H1 (cell line): ENCODE measurements around the gene MIA2. TPM values are rescaled to one million over a fixed set of nuclear protein-coding genes. Genes with fewer than 3 reads are reported as not detected.

Experiments
- CTCF ChIA-PET: fragments of 300-600 bp; sonication (Branson Sonifier 250); formaldehyde crosslinking; loops from one replicate; lab custom pipeline; 2021; ENCODE audit not compliant: partially characterized antibody; lab: Charles Lee
- POLR2A ChIA-PET: fragments of 300-600 bp; sonication (Branson Sonifier 250); formaldehyde crosslinking; loops from one replicate; lab custom pipeline; 2021; ENCODE audit warnings: inconsistent platforms; ENCODE audit not compliant: partially characterized antibody; lab: Charles Lee
- DNase-seq, 2 experiments: peaks; one replicate each; pipeline versions ENCODE4 v3.0.0 to v3.0.0-alpha.2; 2010 to 2022; ENCODE audit warnings: low spot score in 2 of 2, low read depth in 1 of 2, mixed read lengths in 1 of 2
- FAIRE-seq: peaks from 2 replicates; lab custom pipeline; 2011; peaks lifted over from hg19 to GRCh38; lab: Jason Lieb, UNC
- H2AFZ ChIP-seq: 2 replicates; pipeline ENCODE4 v1.8.1; 2012; ENCODE audit warnings: low read length, inconsistent platforms
- H2AK5ac ChIP-seq: 2 replicates; pipeline ENCODE4 v1.6.1; 2013; ENCODE audit warnings: low read depth, low read length
- H2BK120ac ChIP-seq: replicated peaks from 2 replicates; pipeline ENCODE3; 2013; ENCODE audit warnings: low read depth, low read length, inconsistent platforms
- H2BK12ac ChIP-seq: 2 replicates; pipeline ENCODE4 v1.6.1; 2013; ENCODE audit warnings: low read depth, low read length
- H2BK15ac ChIP-seq: 2 replicates; pipeline ENCODE4 v1.6.1; 2013; ENCODE audit warnings: low read length
- H2BK20ac ChIP-seq: 2 replicates; pipeline ENCODE4 v1.6.1; 2013; ENCODE audit warnings: low read length
- H2BK5ac ChIP-seq: 2 replicates; pipeline ENCODE4 v1.6.1; 2013; ENCODE audit warnings: low read depth, low read length
- H3K14ac ChIP-seq: 2 replicates; pipeline ENCODE4 v1.6.1; 2013; ENCODE audit warnings: inconsistent platforms; ENCODE audit not compliant: insufficient read length
- H3K18ac ChIP-seq: 2 replicates; pipeline ENCODE4 v1.6.1; 2013; ENCODE audit warnings: low read length; ENCODE audit errors: extremely low read depth
- H3K23ac ChIP-seq: 2 replicates; pipeline ENCODE4 v1.6.1; 2013; ENCODE audit warnings: inconsistent platforms; ENCODE audit not compliant: insufficient read length
- H3K23me2 ChIP-seq: 2 replicates; pipeline ENCODE4 v1.6.1; 2013; ENCODE audit warnings: low read depth, low read length
- H3K27ac ChIP-seq: 2 replicates; pipeline ENCODE4 v1.6.1; 2011; ENCODE audit warnings: low read depth, low read length, inconsistent platforms
- H3K27me3 ChIP-seq, 4 experiments: replicated peaks in 1 of 4; 1 replicate in 1 of 4; 2 replicates in 3 of 4; pipeline versions ENCODE4 v1.6.1 to v1.8.1; 2011 to 2013; ENCODE audit warnings: low read length in 3 of 4, mild to moderate bottlenecking in 3 of 4, inconsistent platforms in 2 of 4, mixed read lengths in 2 of 4, moderate library complexity in 1 of 4; ENCODE audit not compliant: control insufficient read depth in 3 of 4, insufficient read depth in 3 of 4; ENCODE audit errors: extremely low read depth in 1 of 4
- H3K36me3 ChIP-seq, 4 experiments: 2 replicates each; pipeline versions ENCODE4 v1.6.1 to v1.8.1; 2011 to 2013; ENCODE audit warnings: mild to moderate bottlenecking in 4 of 4, low read length in 3 of 4, moderate library complexity in 2 of 4, control low read depth in 1 of 4, inconsistent platforms in 1 of 4; ENCODE audit not compliant: insufficient read depth in 4 of 4, control insufficient read depth in 2 of 4
- H3K4ac ChIP-seq: replicated peaks from 2 replicates; pipeline ENCODE3; 2013; ENCODE audit warnings: low read length, low read depth, mixed read lengths, inconsistent platforms; ENCODE audit not compliant: insufficient read length
- H3K4me1 ChIP-seq, 4 experiments: replicated peaks in 1 of 4; 1 replicate in 1 of 4; 2 replicates in 3 of 4; pipeline versions ENCODE4 v1.6.1 to v1.8.1; 2011 to 2013; ENCODE audit warnings: low read length in 3 of 4, inconsistent platforms in 2 of 4, mixed read lengths in 1 of 4; ENCODE audit not compliant: insufficient read depth in 4 of 4, control insufficient read depth in 3 of 4
- H3K4me2 ChIP-seq, 2 experiments: 2 replicates each; pipeline versions ENCODE4 v1.6.1 to v1.8.1; 2011 to 2013; ENCODE audit warnings: low read depth in 2 of 2, low read length in 2 of 2, control low read depth in 1 of 2, inconsistent platforms in 1 of 2, mild to moderate bottlenecking in 1 of 2; ENCODE audit not compliant: insufficient read depth in 1 of 2
- H3K4me3 ChIP-seq, 4 experiments: fragments of 200-600, 300-600 bp in 1 of 4; sonication (generic), shearing (Covaris generic), sonication (Bioruptor Twin) in 1 of 4; 2 replicates each; pipeline versions ENCODE4 v1.5.1 to v1.8.1; 2011 to 2016; ENCODE audit warnings: low read length in 4 of 4, low read depth in 3 of 4, control low read depth in 2 of 4, inconsistent platforms in 2 of 4, mild to moderate bottlenecking in 2 of 4, mixed read lengths in 1 of 4, moderate library complexity in 1 of 4; ENCODE audit not compliant: insufficient read depth in 2 of 4; ENCODE audit errors: extremely low read depth in 1 of 4
- H3K56ac ChIP-seq: replicated peaks from 2 replicates; pipeline ENCODE3; 2013; ENCODE audit warnings: low read depth, mild to moderate bottlenecking, mixed read lengths, low read length, inconsistent platforms; ENCODE audit not compliant: insufficient read length
- H3K79me1 ChIP-seq: 2 replicates; pipeline ENCODE4 v1.6.1; 2013; ENCODE audit warnings: low read depth, low read length, control low read depth
- H3K79me2 ChIP-seq, 2 experiments: 2 replicates each; pipeline versions ENCODE4 v1.6.1 to v1.8.1; 2012 to 2013; ENCODE audit warnings: low read length in 2 of 2, mild to moderate bottlenecking in 2 of 2, inconsistent platforms in 1 of 2; ENCODE audit not compliant: insufficient read depth in 2 of 2, control insufficient read depth in 1 of 2
- H3K9ac ChIP-seq, 4 experiments: replicated peaks in 1 of 4; 1 replicate in 1 of 4; 2 replicates in 3 of 4; pipeline versions ENCODE4 v1.6.1 to v1.8.1; 2011 to 2013; ENCODE audit warnings: low read depth in 3 of 4, low read length in 3 of 4, control low read depth in 2 of 4, mild to moderate bottlenecking in 2 of 4, moderate library complexity in 2 of 4, inconsistent platforms in 1 of 4; ENCODE audit errors: extremely low read depth in 1 of 4
- H3K9me3 ChIP-seq, 2 experiments: 2 replicates each; pipeline versions ENCODE4 v1.6.1 to v1.8.1; 2012 to 2013; ENCODE audit warnings: mild to moderate bottlenecking in 2 of 2, moderate library complexity in 2 of 2, control low read depth in 1 of 2, inconsistent platforms in 1 of 2, low read depth in 1 of 2, low read length in 1 of 2, mixed read lengths in 1 of 2; ENCODE audit not compliant: insufficient read depth in 2 of 2
- H4K20me1 ChIP-seq, 2 experiments: replicated peaks in 1 of 2; 2 replicates each; pipeline versions ENCODE3 to v1.8.1; 2011 to 2013; ENCODE audit warnings: inconsistent platforms in 2 of 2, low read length in 2 of 2, mild to moderate bottlenecking in 1 of 2; ENCODE audit not compliant: insufficient read depth in 2 of 2, control insufficient read depth in 1 of 2
- H4K5ac ChIP-seq: 2 replicates; pipeline ENCODE4 v1.6.1; 2013; ENCODE audit warnings: low read length, low read depth, mixed read lengths, inconsistent platforms; ENCODE audit not compliant: insufficient read length
- H4K8ac ChIP-seq: 2 replicates; pipeline ENCODE4 v1.8.0; 2013; ENCODE audit warnings: mild to moderate bottlenecking, moderate library complexity, low read length, inconsistent platforms; ENCODE audit not compliant: insufficient read depth; ENCODE audit errors: extremely low read depth
- H4K91ac ChIP-seq: replicated peaks from 2 replicates; pipeline ENCODE3; 2013; ENCODE audit warnings: low read length, mixed read lengths, inconsistent platforms; ENCODE audit not compliant: insufficient read length
- BCL11A ChIP-seq, 2 experiments: IDR thresholded peaks; one replicate each; pipeline ENCODE4 v1.6.1; 2011; ENCODE audit warnings: low read depth in 2 of 2, low read length in 2 of 2, mild to moderate bottlenecking in 2 of 2
- BRCA1 ChIP-seq: IDR thresholded peaks from 2 replicates; pipeline ENCODE4 v1.6.1; 2012; ENCODE audit warnings: low read depth, low read length, improper control_type of control experiment
- CHD1 ChIP-seq: IDR thresholded peaks from 2 replicates; pipeline ENCODE4 v1.6.1; 2012; ENCODE audit warnings: low read depth, low read length, improper control_type of control experiment
- CHD2 ChIP-seq: IDR thresholded peaks from 2 replicates; pipeline ENCODE4 v1.6.1; 2012; ENCODE audit warnings: low read length, improper control_type of control experiment
- KDM4A ChIP-seq: IDR thresholded peaks from one replicate; pipeline ENCODE4 v1.7.1; 2012; ENCODE audit warnings: low read depth, mild to moderate bottlenecking, moderate library complexity, low read length, inconsistent platforms; ENCODE audit not compliant: severe bottlenecking
- NANOG ChIP-seq: IDR thresholded peaks from 2 replicates; pipeline ENCODE4 v1.6.1; 2011; ENCODE audit warnings: low read length, low read depth, mild to moderate bottlenecking, inconsistent platforms; ENCODE audit not compliant: insufficient read depth, poor library complexity, severe bottlenecking
- TBP ChIP-seq: IDR thresholded peaks from 2 replicates; pipeline ENCODE4 v1.6.1; 2011; ENCODE audit warnings: low read depth, low read length, improper control_type of control experiment
- polyA plus RNA-seq, 7 experiments: library from polyadenylated mRNA; depleted of rRNA in 3 of 7; stranded (reverse) in 5 of 7; unstranded in 2 of 7; fragments of >200 nt in 5 of 7; fragments of 200-250 nt in 2 of 7; gene quantifications; 1 replicate in 5 of 7; 2 replicates in 1 of 7; 4 replicates in 1 of 7; pipeline versions ENCODE4 v1.2.1 to v1.2.3, GENCODE V29; 2011 to 2013; ENCODE audit warnings: missing spikeins in 2 of 7, mixed read lengths in 2 of 7
- total RNA-seq: library from RNA; stranded (reverse); fragmentation: NEBNext Ultra II Directional; extraction: Animal tissue kit (Norgen Biotek cat#: 25700); gene quantifications from 2 replicates; pipeline ENCODE4 v1.2.1, GENCODE V29; 2021
- TF ChIP-seq, protein P1 (sequence below): IDR thresholded peaks from 2 replicates; pipeline ENCODE4 v1.6.1; 2012; ENCODE audit warnings: inconsistent platforms

MIA2 gene
- total and polyA plus RNA-seq, 2 of the 8 experiments (the other 6 are each of a cell fraction or from before 2014, with no cell fraction given) = 10.1 to 15.0 TPM

- Histone ChIP-seq H4K91ac (no peak overlapping the region), H2BK5ac (no peak overlapping the region), H3K23ac (no peak overlapping the region), H3K4me2 (no peak overlapping the region), H2BK120ac (no peak overlapping the region), H3K36me3 (peaks cover 0 to 6% (median 0%) of the 10 kb centered on the region in 4 experiments; a peak in 1 of 8 replicates), H3K4me1 (no peaks in the 10 kb centered on the region), H2AK5ac (no peak overlapping the region), H4K5ac (no peak overlapping the region), H3K18ac (no peak overlapping the region), H2BK15ac (no peak overlapping the region), H3K4me3 (no peak overlapping the region), H3K56ac (no peak overlapping the region), H3K27me3 (no peaks in the 10 kb centered on the region), H3K79me2 (no peaks in the 10 kb centered on the region), H3K79me1 (no peaks in the 10 kb centered on the region), H4K8ac (no peak overlapping the region), H2BK20ac (no peak overlapping the region), H3K4ac (no peak overlapping the region), H2AFZ (no peak overlapping the region), H3K9ac (no peak overlapping the region), H3K9me3 (peaks cover 5 to 7% of the 10 kb centered on the region in 2 experiments; a peak in 3 of 4 replicates), H3K27ac (no peak overlapping the region), H2BK12ac (no peak overlapping the region), H4K20me1 (no peaks in the 10 kb centered on the region), H3K23me2 (no peaks in the 10 kb centered on the region), H3K14ac (no peak overlapping the region)
- FAIRE-seq (no peak), DNase-seq (no peak)
- CTCF ChIA-PET = interaction anchor here (0.6 kb wide), 1 partner anchor 84 kb away, joined by 5 read pairs; no protein-coding TSS in a partner anchor
- TF ChIP-seq CHD1 (no peak), KDM4A (no peak), NANOG (no peak), BCL11A (IDR thresholded peaks at IDR 0.05; ENCODE audit: low read depth in 2 of 2, low read length in 2 of 2) (no peak), BRCA1 (no peak), TBP (no peak), CHD2 (no peak)
- TF ChIP-seq, protein P1, sequence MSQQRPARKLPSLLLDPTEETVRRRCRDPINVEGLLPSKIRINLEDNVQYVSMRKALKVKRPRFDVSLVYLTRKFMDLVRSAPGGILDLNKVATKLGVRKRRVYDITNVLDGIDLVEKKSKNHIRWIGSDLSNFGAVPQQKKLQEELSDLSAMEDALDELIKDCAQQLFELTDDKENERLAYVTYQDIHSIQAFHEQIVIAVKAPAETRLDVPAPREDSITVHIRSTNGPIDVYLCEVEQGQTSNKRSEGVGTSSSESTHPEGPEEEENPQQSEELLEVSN = no peak
- POLR2A ChIA-PET = no interaction called here
Measured at GRCh38 chr14:39360316-39360715, 126.6 kb downstream of the MIA2 start.
